A673 (cell line): Measurements from ENCODE around the gene TTBK2. TPM values are rescaled to one million over a fixed set of nuclear protein-coding genes. Genes with fewer than 3 reads are reported as not detected.
"Not testable (repeated sequence)": the region's sequence is repeated elsewhere in the genome, so short reads cannot be mapped to it uniquely, and the experiment has no call there.

Experiments
- BruUV-seq: library from RNA; stranded (reverse); fragments of 400-500 nt; replicated peaks from 2 replicates; lab custom pipeline; 2021; lab: Mats Ljungman, UMichigan
- CTCF ChIA-PET: fragments of 300-600 bp; sonication (Branson Sonifier 250); formaldehyde crosslinking; loops from one replicate; lab custom pipeline; 2022; ENCODE audit warnings: antibody characterized with exemption; lab: Charles Lee
- POLR2A ChIA-PET: fragments of 300-600 bp; sonication (Branson Sonifier 250); formaldehyde crosslinking; loops from one replicate; lab custom pipeline; 2022; ENCODE audit warnings: antibody characterized with exemption; ENCODE audit not compliant: low non-redundant PET; lab: Charles Lee
- DNase-seq: peaks from one replicate; pipeline ENCODE4 v3.0.0-alpha.2; 2015; ENCODE audit warnings: low spot score
- H3K27ac ChIP-seq: fragments of 200-600 bp; sonication (generic); 2 replicates; pipeline ENCODE4 v1.5.1; 2016; ENCODE audit warnings: mixed run types, low read depth, mild to moderate bottlenecking, mixed read lengths, antibody characterized with exemption, low read length; ENCODE audit not compliant: poor library complexity, severe bottlenecking
- H3K27me3 ChIP-seq: fragments of 200-600 bp; sonication (generic); replicated peaks from 2 replicates; pipeline ENCODE4 v1.6.1; 2017; ENCODE audit warnings: mixed run types, low read depth, mild to moderate bottlenecking, mixed read lengths, antibody characterized with exemption, low read length; ENCODE audit not compliant: insufficient read depth, poor library complexity
- H3K36me3 ChIP-seq: fragments of 200-600 bp; sonication (generic); 2 replicates; pipeline ENCODE4 v1.6.1; 2016; ENCODE audit warnings: mixed run types, mild to moderate bottlenecking, mixed read lengths, antibody characterized with exemption, low read length; ENCODE audit not compliant: insufficient read depth, poor library complexity, severe bottlenecking
- H3K4me1 ChIP-seq: fragments of 200-600 bp; sonication (generic); 2 replicates; pipeline ENCODE4 v1.6.1; 2017; ENCODE audit warnings: mixed run types, mild to moderate bottlenecking, mixed read lengths, antibody characterized with exemption, low read length; ENCODE audit not compliant: insufficient read depth, poor library complexity, severe bottlenecking
- H3K4me3 ChIP-seq: fragments of 200-600 bp; sonication (generic); 2 replicates; pipeline ENCODE4 v1.5.1; 2016; ENCODE audit warnings: low read depth, mixed run types, mild to moderate bottlenecking, mixed read lengths, low read length; ENCODE audit not compliant: poor library complexity, severe bottlenecking
- H3K9me3 ChIP-seq: fragments of 200-600 bp; sonication (generic); 2 replicates; pipeline ENCODE4 v1.6.1; 2016; ENCODE audit warnings: mixed run types, low read depth, mild to moderate bottlenecking, mixed read lengths, antibody characterized with exemption, low read length; ENCODE audit not compliant: poor library complexity, severe bottlenecking
- CTCF ChIP-seq: fragments of 300-800, 200-600 bp; sonication (generic); conservative IDR thresholded peaks from 2 replicates; pipeline ENCODE4 v1.5.1; 2017; ENCODE audit warnings: low read depth, mild to moderate bottlenecking, antibody characterized with exemption, low read length, moderate library complexity, mixed read lengths
- EZH2 ChIP-seq: fragments of 200-600 bp; sonication (generic); IDR thresholded peaks from 2 replicates; pipeline ENCODE4 v1.6.1; 2017; ENCODE audit warnings: borderline replicate concordance, low read depth, mild to moderate bottlenecking, mixed read lengths, antibody characterized with exemption, low read length; ENCODE audit not compliant: poor library complexity, severe bottlenecking
- intact Hi-C: fragments of 100-400 bp; cut with micrococcal nuclease; formaldehyde crosslinking; loops from one replicate; pipeline ENCODE4 v1.10.0; 2022; ENCODE audit not compliant: unreplicated experiment
- total RNA-seq: library from RNA; stranded (reverse); gene quantifications from 2 replicates; pipeline ENCODE4 v1.2.3, GENCODE V29; 2021

The TTBK2 gene
- total RNA-seq, 1 experiment from 2014 or later = 15.8 TPM

GRCh38 chr15:42891569-42891968, 29.0 kb downstream of the TTBK2 start:
- Histone ChIP-seq H3K4me1 (peaks cover 6% of the 10 kb centered on the region), H3K36me3 (no peaks in the 10 kb centered on the region), H3K27me3 (no peaks in the 10 kb centered on the region), H3K4me3 (no peak overlapping the region), H3K9me3 (peaks cover 4% of the 10 kb centered on the region), H3K27ac (no peak overlapping the region)
- intact Hi-C loops = no loop called here
- ChIA-PET CTCF (no interaction called here), POLR2A (no interaction called here)
- BruUV-seq = no TSS peak
- no peak for TF ChIP-seq CTCF
- DNase-seq = peak; percentile 22

GRCh38 chr15:42890161-42890913, 30.2 kb downstream of the TTBK2 start:
- peak; percentile 69 for DNase-seq
- Histone ChIP-seq H3K27me3 (no peaks in the 10 kb centered on the region), H3K4me3 (no peak overlapping the region), H3K4me1 (peaks cover 6% of the 10 kb centered on the region), H3K27ac (no peak overlapping the region), H3K36me3 (no peaks in the 10 kb centered on the region), H3K9me3 (peaks cover 4% of the 10 kb centered on the region)
- intact Hi-C loops = no loop called here
- TF ChIP-seq EZH2 = no peak
- no peak for TF ChIP-seq CTCF
- ChIA-PET POLR2A (no interaction called here), CTCF (interaction anchor here (0.6 kb wide), 1 partner anchor 41 kb away, joined by 12 read pairs; no protein-coding TSS in a partner anchor)
- no TSS peak for BruUV-seq

GRCh38 chr15:42887384-42887783, 33.2 kb downstream of the TTBK2 start:
- intact Hi-C loops, H3K27ac ChIP-seq, CTCF ChIA-PET, H3K4me3 ChIP-seq, H3K36me3 ChIP-seq, DNase-seq, BruUV-seq, H3K9me3 ChIP-seq, H3K4me1 ChIP-seq, H3K27me3 ChIP-seq, POLR2A ChIA-PET: not testable (repeated sequence)

- ChIA-PET CTCF (no interaction called here), POLR2A (interaction anchor here (0.7 kb wide), 1 partner anchor 223 kb away, joined by 17 read pairs; no protein-coding TSS in a partner anchor)
- Histone ChIP-seq H3K9me3 (no peaks in the 10 kb centered on the region), H3K4me1 (no peaks in the 10 kb centered on the region), H3K36me3 (no peaks in the 10 kb centered on the region), H3K27ac (no peak overlapping the region), H3K27me3 (no peaks in the 10 kb centered on the region), H3K4me3 (no peak overlapping the region)
- intact Hi-C loops = no loop called here
- DNase-seq = no peak
- TF ChIP-seq CTCF = no peak
- no peak for TF ChIP-seq EZH2
- no TSS peak for BruUV-seq
These were observed 40.5 kb downstream of the TTBK2 start for GRCh38 chr15:42880121-42880520.
